D721Med (cell line): Measurements from ENCODE around the gene ZNF438.
"Not testable (repeated sequence)": the region's sequence is repeated elsewhere in the genome, so short reads cannot be mapped to it uniquely, and the experiment has no call there.

Experiments
- DNase-seq: peaks from one replicate; pipeline ENCODE4 v3.0.0; 2011; ENCODE audit warnings: low spot score; ENCODE audit not compliant: insufficient read length
- FAIRE-seq: peaks from 2 replicates; lab custom pipeline; 2011; peaks lifted over from hg19 to GRCh38; lab: Jason Lieb, UNC
- CTCF ChIP-seq: IDR thresholded peaks from 2 replicates; pipeline ENCODE4 v1.5.1; 2012; ENCODE audit warnings: mild to moderate bottlenecking, control low read depth; ENCODE audit not compliant: insufficient read depth; ENCODE audit errors: missing control alignments

The ZNF438 gene

GRCh38 chr10:30800368-30800767 lies 231.3 kb downstream of the ZNF438 start:
- DNase-seq = no peak
- FAIRE-seq = no peak
- TF ChIP-seq CTCF = no peak

GRCh38 chr10:30798646-30799185 lies 232.9 kb downstream of the ZNF438 start:
- FAIRE-seq (no peak), DNase-seq (no peak)
- TF ChIP-seq CTCF = no peak

GRCh38 chr10:30795024-30795423 lies 236.6 kb downstream of the ZNF438 start:
- not testable (repeated sequence) for FAIRE-seq, DNase-seq
